K562 (cell line): Measurements from ENCODE around the gene LGI4. TPM values are rescaled to one million over a fixed set of nuclear protein-coding genes. Genes with fewer than 3 reads are reported as not detected.
A peak's percentile ranks its signal among the peaks of the same experiment; 100 is the strongest.

Experiments used
- BCOR ChIP-seq: fragments of 450-650 bp; IDR thresholded peaks from 2 replicates; pipeline ENCODE4 v1.6.1; 2016
- CEBPB ChIP-seq: fragments of 450-650 bp; IDR thresholded peaks from 2 replicates; pipeline ENCODE4 v1.6.1; 2016; ENCODE audit warnings: missing genetic modification characterization, missing compliant biosample characterization
- CHD4 ChIP-seq: fragments of 200-600 bp; sonication (generic); IDR thresholded peaks from 3 replicates; pipeline ENCODE4 v1.6.1; 2012; ENCODE audit warnings: low read depth, mild to moderate bottlenecking, mixed read lengths, low read length, inconsistent platforms; ENCODE audit not compliant: insufficient read depth, insufficient replicate concordance, poor library complexity, severe bottlenecking
- DNMT1 ChIP-seq: fragments of 450-650 bp; IDR thresholded peaks from 2 replicates; pipeline ENCODE4 v1.6.1; 2016; ENCODE audit warnings: antibody characterized with exemption, mild to moderate bottlenecking
- FOXK2 ChIP-seq, 2 experiments: fragments of 450-650 bp; IDR thresholded peaks in 1 of 2; conservative IDR thresholded peaks in 1 of 2; 2 replicates each; pipeline ENCODE4 v1.6.1; 2016; ENCODE audit warnings: low read depth in 2 of 2, mild to moderate bottlenecking in 1 of 2
- GTF2E2 ChIP-seq: fragments of 200-800 bp; sonication (Bioruptor generic); IDR thresholded peaks from 2 replicates; pipeline ENCODE4 v1.6.1; 2016; ENCODE audit warnings: missing genetic modification characterization, missing compliant biosample characterization
- MCM2 ChIP-seq: fragments of 450-650 bp; IDR thresholded peaks from 2 replicates; pipeline ENCODE4 v1.6.1; 2017; ENCODE audit warnings: low read depth, mild to moderate bottlenecking
- NR2C1 ChIP-seq, 2 experiments: fragments of 450-650 bp; IDR thresholded peaks; 2 replicates each; pipeline ENCODE4 v1.6.1; 2017; ENCODE audit warnings: mild to moderate bottlenecking in 2 of 2, antibody characterized with exemption in 1 of 2, inconsistent platforms in 1 of 2, missing compliant biosample characterization in 1 of 2, missing genetic modification characterization in 1 of 2
- POLR2G ChIP-seq: fragments of 200-400 bp; formaldehyde crosslinking; IDR thresholded peaks from 2 replicates; pipeline ENCODE4 v1.6.1; 2017; ENCODE audit warnings: low read depth, mild to moderate bottlenecking, antibody characterized with exemption, low read length, moderate library complexity
- POLR3A ChIP-seq: IDR thresholded peaks from 2 replicates; pipeline ENCODE4 v1.6.1; 2011; ENCODE audit warnings: borderline replicate concordance, mild to moderate bottlenecking, moderate library complexity; ENCODE audit not compliant: insufficient read length, insufficient read depth; ENCODE audit errors: extremely low read depth
- PPARD ChIP-seq: fragments of 250-450 bp; sonication (Bioruptor Pico); IDR thresholded peaks from 2 replicates; pipeline ENCODE4 v1.8.0; 2022; ENCODE audit warnings: inconsistent platforms, mild to moderate bottlenecking, moderate library complexity
- RBM15 ChIP-seq: fragments of 200-400 bp; formaldehyde crosslinking; IDR thresholded peaks from 2 replicates; pipeline ENCODE4 v1.6.1; 2018; ENCODE audit warnings: mild to moderate bottlenecking, low read length, moderate library complexity; ENCODE audit not compliant: insufficient read depth
- SIN3A ChIP-seq, 2 experiments: fragments of 150-350 bp in 1 of 2; IDR thresholded peaks; 2 replicates each; pipeline ENCODE4 v1.6.1; 2011 to 2016; ENCODE audit warnings: borderline replicate concordance in 2 of 2, low read depth in 2 of 2, low read length in 2 of 2, mild to moderate bottlenecking in 2 of 2, moderate library complexity in 2 of 2; ENCODE audit not compliant: control insufficient read depth in 1 of 2
- SLC30A9 ChIP-seq: fragments of 250-450 bp; sonication (Bioruptor Pico); IDR thresholded peaks from 2 replicates; pipeline ENCODE4 v1.8.0; 2022; ENCODE audit warnings: mild to moderate bottlenecking, moderate library complexity
- SMARCE1 ChIP-seq: fragments of 450-650 bp; IDR thresholded peaks from 2 replicates; pipeline ENCODE4 v1.7.1; 2016; ENCODE audit warnings: mild to moderate bottlenecking
- ZKSCAN8 ChIP-seq: fragments of 200-800 bp; sonication (Bioruptor generic); IDR thresholded peaks from 2 replicates; pipeline ENCODE4 v1.6.1; 2016; ENCODE audit warnings: missing genetic modification characterization, missing compliant biosample characterization
- ZNF79 ChIP-seq: fragments of 250-450 bp; sonication (Bioruptor Pico); IDR thresholded peaks from 2 replicates; pipeline ENCODE4 v1.4.0; 2020; ENCODE audit warnings: low read depth, mild to moderate bottlenecking, moderate library complexity
- polyA plus RNA-seq, 8 experiments: library from polyadenylated mRNA; depleted of rRNA in 4 of 8; stranded (reverse) in 5 of 8; unstranded in 3 of 8; fragments of >200 nt; fragmentation: Nextera tagmentation in 2 of 8; fragmentation: Illumina TruSeq in 1 of 8; extraction: Ambion mirVana in 2 of 8; extraction: Trizol in 1 of 8; gene quantifications; 2 replicates each; pipeline versions ENCODE4 v1.2.1 to v1.2.3, GENCODE V29; 2011 to 2014; ENCODE audit warnings: inconsistent platforms in 1 of 8, missing spikeins in 1 of 8
- total RNA-seq, 7 experiments: library from RNA; depleted of rRNA in 6 of 7; stranded (reverse); fragments of >200 nt in 6 of 7; fragmentation: Illumina TruSeq in 2 of 7; extraction: Trizol in 2 of 7; gene quantifications; 2 replicates each; pipeline versions ENCODE4 v1.2.1 to v1.2.3, GENCODE V29; 2011 to 2021; ENCODE audit warnings: low replicate concordance in 1 of 7
- TF ChIP-seq, protein P1 (sequence below): fragments of 450-650 bp; conservative IDR thresholded peaks from 2 replicates; pipeline ENCODE4 v1.6.1; 2016; ENCODE audit warnings: missing genetic modification characterization, low read depth, mild to moderate bottlenecking, control low read depth, missing compliant biosample characterization
- TF ChIP-seq, protein P2 (sequence below), 2 experiments: IDR thresholded peaks; 2 replicates each; pipeline ENCODE4 v1.6.1; 2011; ENCODE audit warnings: borderline replicate concordance in 1 of 2, control low read depth in 1 of 2, low read depth in 1 of 2, low read length in 1 of 2, mild to moderate bottlenecking in 1 of 2, mixed read lengths in 1 of 2, moderate library complexity in 1 of 2; ENCODE audit not compliant: insufficient read depth in 1 of 2, insufficient read length in 1 of 2, poor library complexity in 1 of 2, severe bottlenecking in 1 of 2; ENCODE audit errors: extremely low read depth in 1 of 2

Gene LGI4
- total and polyA plus RNA-seq, 9 of the 15 experiments (the other 6 are each of a cell fraction or from before 2014, with no cell fraction given) = 0.14 to 0.30 (median 0.24) TPM; not detected in 4

DNA sequence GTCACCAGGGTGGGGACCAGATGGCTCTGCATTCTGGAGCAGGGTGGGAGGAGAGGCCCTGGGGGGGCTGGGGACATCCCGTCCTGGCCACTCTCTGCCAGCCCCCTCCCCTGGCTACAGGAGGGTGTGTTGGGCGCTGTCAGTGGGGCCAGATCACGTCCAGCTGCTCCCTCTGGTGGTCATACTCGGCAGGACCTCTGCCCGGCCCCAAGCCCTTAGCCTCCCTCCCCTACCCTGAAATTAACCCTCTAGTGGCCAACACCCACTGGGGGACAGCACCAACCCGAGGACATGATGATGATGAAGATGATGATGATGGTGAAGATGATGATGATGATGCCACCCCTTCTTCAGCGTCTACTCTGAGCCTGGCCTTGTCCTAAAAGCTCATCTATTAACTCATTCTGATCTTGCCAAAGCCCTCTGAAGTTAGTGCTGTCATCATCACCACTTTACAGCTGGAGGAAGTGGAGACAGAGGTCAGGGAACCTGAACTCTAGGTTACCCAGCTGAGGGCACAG, 590 bp upstream of the LGI4 start (continued):
- no peak for TF ChIP-seq SLC30A9
- peak; percentile 50; the same call in 1 of the 2 replicates for TF ChIP-seq NR2C1 (IDR thresholded peaks at IDR 0.05)
- TF ChIP-seq NR2C1 (tag; IDR thresholded peaks at IDR 0.05) = no peak
- TF ChIP-seq GTF2E2 (tag) = no peak
- peak; percentile 21; the same call in 1 of the 2 replicates for TF ChIP-seq BCOR
- TF ChIP-seq, protein P1, sequence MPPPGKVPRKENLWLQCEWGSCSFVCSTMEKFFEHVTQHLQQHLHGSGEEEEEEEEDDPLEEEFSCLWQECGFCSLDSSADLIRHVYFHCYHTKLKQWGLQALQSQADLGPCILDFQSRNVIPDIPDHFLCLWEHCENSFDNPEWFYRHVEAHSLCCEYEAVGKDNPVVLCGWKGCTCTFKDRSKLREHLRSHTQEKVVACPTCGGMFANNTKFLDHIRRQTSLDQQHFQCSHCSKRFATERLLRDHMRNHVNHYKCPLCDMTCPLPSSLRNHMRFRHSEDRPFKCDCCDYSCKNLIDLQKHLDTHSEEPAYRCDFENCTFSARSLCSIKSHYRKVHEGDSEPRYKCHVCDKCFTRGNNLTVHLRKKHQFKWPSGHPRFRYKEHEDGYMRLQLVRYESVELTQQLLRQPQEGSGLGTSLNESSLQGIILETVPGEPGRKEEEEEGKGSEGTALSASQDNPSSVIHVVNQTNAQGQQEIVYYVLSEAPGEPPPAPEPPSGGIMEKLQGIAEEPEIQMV (tag) = no peak
- TF ChIP-seq RBM15 = no peak
- TF ChIP-seq SMARCE1 = no peak
- TF ChIP-seq CEBPB = 0 out of 2 replicates have a peak, but pooled peaks have one; percentile 13
- no peak for TF ChIP-seq DNMT1
- TF ChIP-seq SIN3A (IDR thresholded peaks at IDR 0.05; ENCODE audit: borderline replicate concordance in 2 of 2, control insufficient read depth in 1 of 2, low read depth in 2 of 2, low read length in 2 of 2) = no peak
- 0 out of 2 replicates have a peak, but pooled peaks have one; percentile 21 for TF ChIP-seq POLR2G
- no peak for TF ChIP-seq POLR3A
- TF ChIP-seq FOXK2 (conservative IDR thresholded peaks at IDR 0.05 in 1 of 2, IDR thresholded peaks at IDR 0.05 in 1 of 2; ENCODE audit: low read depth in 2 of 2) = no peak
- no peak for TF ChIP-seq CHD4
- TF ChIP-seq ZKSCAN8 (CRISPR knock-in tag) = no peak
- no peak for TF ChIP-seq ZNF79 (CRISPR knock-in tag)
- TF ChIP-seq, protein P2, sequence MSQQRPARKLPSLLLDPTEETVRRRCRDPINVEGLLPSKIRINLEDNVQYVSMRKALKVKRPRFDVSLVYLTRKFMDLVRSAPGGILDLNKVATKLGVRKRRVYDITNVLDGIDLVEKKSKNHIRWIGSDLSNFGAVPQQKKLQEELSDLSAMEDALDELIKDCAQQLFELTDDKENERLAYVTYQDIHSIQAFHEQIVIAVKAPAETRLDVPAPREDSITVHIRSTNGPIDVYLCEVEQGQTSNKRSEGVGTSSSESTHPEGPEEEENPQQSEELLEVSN (IDR thresholded peaks at IDR 0.05; ENCODE audit: borderline replicate concordance in 1 of 2, extremely low read depth in 1 of 2, insufficient read depth in 1 of 2, insufficient read length in 1 of 2, low read depth in 1 of 2, low read length in 1 of 2, poor library complexity in 1 of 2, severe bottlenecking in 1 of 2) = no peak
- TF ChIP-seq MCM2 = no peak
- no peak for TF ChIP-seq PPARD (CRISPR knock-in tag)
